Astrocyte (in vitro differentiated cells and primary cell): ENCODE results near the gene DDX27.

ENCODE experiments used
- EZH2 ChIP-seq: IDR thresholded peaks from 2 replicates; pipeline ENCODE4 v1.6.1; 2012; ENCODE audit warnings: mild to moderate bottlenecking, low read length, inconsistent platforms; ENCODE audit not compliant: insufficient read depth
- TF ChIP-seq, protein P1 (sequence below): IDR thresholded peaks from 2 replicates; pipeline ENCODE4 v1.5.1; 2011; ENCODE audit warnings: low read depth, mild to moderate bottlenecking, inconsistent platforms, low read length, moderate library complexity; ENCODE audit not compliant: insufficient read depth

GRCh38 chr20:49247169-49247723, 28.0 kb downstream of the DDX27 start:
- TF ChIP-seq, protein P1, sequence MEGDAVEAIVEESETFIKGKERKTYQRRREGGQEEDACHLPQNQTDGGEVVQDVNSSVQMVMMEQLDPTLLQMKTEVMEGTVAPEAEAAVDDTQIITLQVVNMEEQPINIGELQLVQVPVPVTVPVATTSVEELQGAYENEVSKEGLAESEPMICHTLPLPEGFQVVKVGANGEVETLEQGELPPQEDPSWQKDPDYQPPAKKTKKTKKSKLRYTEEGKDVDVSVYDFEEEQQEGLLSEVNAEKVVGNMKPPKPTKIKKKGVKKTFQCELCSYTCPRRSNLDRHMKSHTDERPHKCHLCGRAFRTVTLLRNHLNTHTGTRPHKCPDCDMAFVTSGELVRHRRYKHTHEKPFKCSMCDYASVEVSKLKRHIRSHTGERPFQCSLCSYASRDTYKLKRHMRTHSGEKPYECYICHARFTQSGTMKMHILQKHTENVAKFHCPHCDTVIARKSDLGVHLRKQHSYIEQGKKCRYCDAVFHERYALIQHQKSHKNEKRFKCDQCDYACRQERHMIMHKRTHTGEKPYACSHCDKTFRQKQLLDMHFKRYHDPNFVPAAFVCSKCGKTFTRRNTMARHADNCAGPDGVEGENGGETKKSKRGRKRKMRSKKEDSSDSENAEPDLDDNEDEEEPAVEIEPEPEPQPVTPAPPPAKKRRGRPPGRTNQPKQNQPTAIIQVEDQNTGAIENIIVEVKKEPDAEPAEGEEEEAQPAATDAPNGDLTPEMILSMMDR = no peak
- no peak for TF ChIP-seq EZH2
